Stimulated activated CD4-positive, alpha-beta T cell treated with anti-CD3 and anti-CD28 coated beads, Interleukin-1b, Interleukin-23, amount 100 ng/mL, for 1 hour (primary cell): ENCODE measurements around the gene RNASE12.
"Not testable (repeated sequence)": the region's sequence is repeated elsewhere in the genome, so short reads cannot be mapped to it uniquely, and the experiment has no call there.

Source experiments
- DNase-seq, 2 donors: peaks; one replicate each; pipeline ENCODE4 v3.0.0-alpha.2; 2020; ENCODE audit warnings: low read depth in 2 of 2

The RNASE12 gene, protein sequence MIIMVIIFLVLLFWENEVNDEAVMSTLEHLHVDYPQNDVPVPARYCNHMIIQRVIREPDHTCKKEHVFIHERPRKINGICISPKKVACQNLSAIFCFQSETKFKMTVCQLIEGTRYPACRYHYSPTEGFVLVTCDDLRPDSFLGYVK

DNA sequence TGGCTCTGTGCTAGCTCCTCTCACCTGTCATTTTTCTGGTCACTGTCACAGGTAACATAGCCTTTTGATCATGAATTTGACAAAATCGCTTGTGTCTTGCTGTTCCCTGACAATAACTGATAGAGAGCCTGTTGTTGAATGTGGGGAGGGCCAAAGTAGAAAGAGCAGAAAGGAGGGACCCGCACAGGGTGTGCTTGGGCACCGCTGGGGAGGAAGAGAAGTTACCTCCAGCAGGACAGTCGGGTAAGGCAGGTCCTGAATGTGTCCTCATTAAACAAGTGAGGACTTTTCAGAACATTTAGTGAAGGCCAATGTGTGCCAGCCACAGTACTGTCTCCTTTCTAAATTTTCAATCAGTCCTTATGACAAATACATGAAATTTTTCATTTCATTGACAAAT lies at the start of gene RNASE12:
Gene RNASE12, minus strand, starts transcription at position 142 of the 400 bp plus-strand sequence. CDS start 653 bp downstream, outside the sequence.
- DNase-seq, result no peak

DNA sequence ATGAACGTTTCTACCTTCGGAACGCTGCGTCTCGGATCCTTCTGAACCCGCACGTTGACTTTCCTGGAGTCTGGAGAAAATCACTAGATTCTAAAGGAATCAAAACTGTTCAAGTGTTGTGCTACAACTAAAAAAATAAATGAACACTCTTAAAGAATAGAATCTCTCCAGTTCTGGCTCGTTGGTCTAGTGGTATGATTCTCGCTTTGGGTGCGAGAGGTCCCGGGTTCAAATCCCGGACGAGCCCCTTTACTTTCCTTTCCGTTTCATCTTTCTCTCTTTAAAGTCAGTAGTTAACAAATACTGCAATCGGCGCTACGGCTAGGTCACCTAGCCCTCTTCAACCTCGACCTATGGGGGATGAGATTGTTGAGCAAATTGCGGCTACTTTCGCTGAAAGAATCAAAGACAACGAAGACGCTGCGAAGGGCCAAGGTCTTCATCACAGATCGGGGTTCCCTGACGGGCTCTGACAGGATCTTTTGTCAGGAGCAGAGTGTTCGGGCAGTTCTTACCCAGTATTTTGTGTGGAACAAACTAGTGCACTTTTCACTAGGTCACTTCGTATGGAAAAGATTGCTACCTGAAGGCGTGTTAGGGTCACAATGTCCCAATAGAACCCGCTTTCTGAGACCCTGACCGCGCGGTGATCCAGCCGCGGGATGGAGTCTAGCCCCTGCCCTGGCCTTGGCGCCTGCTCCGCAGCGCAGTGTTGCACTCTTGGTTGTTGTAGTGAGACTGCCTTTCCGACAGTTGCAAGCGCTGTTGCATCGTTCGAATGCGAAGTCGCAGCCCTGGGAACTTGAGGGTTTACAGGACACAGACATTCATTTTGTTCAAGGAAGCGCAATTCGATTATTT lies 41.9 kb upstream of the RNASE12 start:
- DNase-seq, result peak in 1 of 2 donors; percentile 44

DNA sequence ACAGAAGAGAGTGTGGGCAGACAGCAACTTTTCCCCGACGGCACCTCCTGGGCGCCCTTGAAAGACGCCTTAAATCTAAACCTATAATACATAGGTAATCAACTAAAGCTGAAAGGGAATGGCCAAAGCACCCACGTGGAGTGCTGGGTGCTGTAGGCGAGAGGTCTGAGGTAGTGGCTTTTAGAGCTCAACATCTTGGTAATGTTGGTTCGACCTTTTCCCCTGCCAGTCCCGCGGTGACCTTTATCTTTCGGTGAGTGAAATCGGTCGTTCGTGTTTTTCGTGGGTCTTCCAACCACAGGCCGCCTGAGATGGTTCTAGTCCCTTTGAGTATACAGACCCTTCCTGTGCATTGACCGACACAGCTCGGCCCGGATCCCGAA lies 41.3 kb upstream of the RNASE12 start:
- no peak for DNase-seq

DNA sequence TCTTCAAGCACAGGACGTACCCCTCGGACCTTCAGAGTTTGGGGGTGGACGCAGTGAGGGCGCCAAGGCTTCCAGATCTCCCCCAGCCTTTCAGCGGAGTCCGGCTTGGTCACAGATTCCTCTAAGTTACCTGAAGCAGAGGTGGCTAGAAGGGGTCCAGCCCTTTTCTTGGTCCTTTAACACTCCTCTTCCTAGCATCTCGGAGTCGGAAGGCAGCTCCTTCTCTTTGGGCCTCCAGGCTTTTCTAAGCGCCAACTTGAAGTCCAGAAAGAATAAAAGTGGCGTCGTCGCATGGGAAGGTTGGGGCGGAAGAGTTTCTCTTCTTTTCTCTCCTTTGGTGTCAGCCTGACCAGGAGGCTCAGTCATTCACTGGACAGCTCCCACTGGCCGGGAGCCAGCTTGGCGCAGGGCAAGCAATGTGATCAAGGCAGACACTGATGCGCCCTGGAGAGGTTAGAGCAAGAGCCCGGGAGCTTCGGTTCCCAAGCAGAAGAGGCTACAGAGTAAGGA lies 40.8 kb upstream of the RNASE12 start:
- no peak for DNase-seq

GRCh38 chr14:20631023-20631879 lies 40.1 kb upstream of the RNASE12 start:
- DNase-seq, result no peak

DNA sequence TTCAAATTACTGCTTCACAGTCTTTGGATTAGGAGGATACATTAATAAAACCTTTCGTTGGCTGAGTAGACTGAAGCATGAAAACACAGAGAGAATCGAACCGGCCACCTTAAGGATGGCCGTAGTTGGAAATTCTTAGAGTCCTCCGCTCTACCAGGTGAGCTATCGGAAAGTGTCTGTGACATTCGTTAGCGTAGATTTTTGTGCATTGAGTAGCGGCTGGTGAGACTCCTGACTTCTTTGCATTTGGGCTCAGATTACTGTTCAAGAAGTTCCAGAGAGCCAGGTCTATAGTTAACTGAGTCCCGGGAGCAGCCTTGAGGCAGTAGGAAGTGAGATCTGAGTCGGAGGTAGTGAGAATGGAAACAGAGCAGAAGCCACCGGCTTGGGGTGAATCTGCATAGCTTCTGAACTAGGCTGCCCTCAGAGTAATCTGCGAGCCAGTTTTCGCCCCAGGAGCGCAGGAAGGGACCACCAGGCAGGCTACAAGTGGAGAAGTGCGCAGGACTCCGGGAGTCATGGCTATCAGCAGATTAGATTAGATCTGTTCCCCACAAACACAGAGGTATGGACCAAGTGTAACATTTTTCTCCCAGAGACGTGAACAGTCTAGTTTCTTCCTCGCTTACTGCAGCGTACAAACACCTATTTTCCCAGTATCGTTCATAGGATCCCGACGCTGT lies 39.3 kb upstream of the RNASE12 start:
- DNase-seq, result no peak

DNA sequence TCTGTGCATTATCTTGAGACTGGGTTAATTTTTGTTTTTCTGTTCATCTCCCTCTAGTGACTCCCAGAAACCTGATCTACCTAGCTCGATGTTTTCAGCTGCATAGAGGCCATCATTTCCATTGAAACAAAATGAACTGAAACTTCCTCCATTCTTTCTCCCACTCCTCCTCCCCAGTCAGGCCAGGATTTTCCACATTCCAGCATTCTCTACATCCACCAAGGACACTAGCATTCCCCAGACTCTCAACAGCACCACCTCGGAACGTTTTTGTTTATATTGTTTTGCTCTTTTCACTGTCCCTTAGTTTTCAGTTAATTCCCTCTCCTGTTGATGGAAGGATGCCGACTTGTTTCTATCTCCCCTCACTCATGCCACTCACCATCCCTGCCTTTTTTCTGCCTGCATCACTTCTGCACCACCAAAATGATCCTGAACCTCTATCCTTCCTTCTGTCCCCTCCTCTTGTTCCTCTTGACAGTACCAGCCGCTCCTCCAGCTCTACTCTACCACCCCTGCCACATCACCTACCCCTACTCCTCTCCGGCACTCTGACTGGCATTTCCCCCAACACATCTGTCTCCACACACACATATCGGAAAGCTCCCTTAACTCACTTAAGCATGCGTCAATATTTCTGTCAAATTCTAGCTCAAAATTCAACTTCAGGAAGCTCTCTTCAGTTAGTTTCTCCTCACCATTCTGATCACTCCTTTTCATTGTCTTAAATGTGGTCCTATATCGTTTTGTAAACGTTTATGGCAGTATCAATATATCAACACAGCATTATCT lies 37.1 kb upstream of the RNASE12 start:
- no peak for DNase-seq

DNA sequence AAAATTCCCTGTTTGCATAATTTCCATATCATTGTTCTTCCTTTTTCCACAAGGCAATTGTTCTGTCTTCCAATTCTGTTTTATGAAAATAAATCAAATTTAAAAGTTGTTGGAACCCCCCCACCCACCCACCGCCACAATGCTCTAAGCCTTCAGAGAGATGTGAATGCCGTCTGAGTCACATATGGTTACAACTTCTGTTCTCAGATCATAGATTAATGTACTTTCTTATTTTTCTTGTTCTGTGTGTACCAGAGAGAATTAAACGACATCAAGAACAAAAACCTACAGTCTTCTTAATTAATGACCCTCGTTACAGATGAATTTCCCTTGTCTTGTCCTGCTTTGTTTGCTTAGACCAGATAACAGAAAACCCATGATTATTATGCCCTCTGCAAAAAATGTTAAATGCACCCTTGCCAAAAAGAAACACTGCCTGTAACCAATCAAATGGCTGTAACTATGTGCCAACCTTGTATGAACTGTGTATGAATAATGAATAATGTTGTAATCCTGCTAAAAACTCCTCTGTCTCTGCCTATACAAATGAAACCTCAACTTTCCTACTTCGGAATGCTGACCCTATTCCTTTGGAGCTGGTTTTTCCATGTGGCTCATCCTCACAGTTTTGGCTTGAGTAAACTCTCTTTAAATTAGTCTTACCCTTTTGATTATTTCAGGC lies 36.3 kb upstream of the RNASE12 start:
- no peak for DNase-seq

DNA sequence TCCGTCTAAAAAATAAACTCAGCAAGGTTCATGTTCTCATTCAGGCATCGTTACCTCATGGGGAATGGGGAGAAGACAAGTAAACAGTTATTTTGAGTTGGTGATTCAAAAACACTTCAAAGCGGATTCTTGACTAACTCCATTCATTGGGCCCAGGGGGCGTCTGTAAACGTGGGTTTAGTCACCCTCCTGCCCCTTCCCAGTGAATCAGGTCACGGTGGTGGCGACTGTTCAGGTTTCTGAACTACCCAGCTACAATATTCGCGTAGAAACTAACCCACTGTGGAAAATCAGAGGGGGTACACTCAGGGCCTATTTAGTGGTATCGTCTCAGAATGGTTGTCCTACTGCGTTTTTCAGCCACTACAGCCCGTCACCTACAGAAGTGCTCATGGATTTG lies 35.1 kb upstream of the RNASE12 start:
- no peak for DNase-seq

- no peak for DNase-seq
These were observed 33.4 kb upstream of the RNASE12 start for GRCh38 chr14:20624495-20625070.

DNA sequence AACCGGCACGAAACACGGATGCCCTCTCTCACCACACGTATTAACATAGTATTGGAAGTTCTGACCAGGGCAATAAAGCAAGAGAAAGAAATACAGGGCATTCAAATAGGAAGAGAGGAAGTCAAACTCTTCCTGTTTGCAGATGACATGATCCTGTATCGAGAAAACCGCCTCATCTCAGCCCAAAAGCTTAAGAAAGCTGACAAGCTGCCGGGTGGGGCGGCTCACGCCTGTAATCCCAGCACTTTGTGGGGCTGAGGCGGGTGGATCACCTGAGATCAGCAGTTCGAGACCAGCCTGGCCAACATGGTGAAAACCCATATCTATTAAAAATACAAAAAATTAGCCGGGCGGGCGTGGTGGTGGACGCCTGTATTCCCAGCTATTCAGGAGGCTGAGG lies 32.6 kb upstream of the RNASE12 start:
- no peak for DNase-seq

DNA sequence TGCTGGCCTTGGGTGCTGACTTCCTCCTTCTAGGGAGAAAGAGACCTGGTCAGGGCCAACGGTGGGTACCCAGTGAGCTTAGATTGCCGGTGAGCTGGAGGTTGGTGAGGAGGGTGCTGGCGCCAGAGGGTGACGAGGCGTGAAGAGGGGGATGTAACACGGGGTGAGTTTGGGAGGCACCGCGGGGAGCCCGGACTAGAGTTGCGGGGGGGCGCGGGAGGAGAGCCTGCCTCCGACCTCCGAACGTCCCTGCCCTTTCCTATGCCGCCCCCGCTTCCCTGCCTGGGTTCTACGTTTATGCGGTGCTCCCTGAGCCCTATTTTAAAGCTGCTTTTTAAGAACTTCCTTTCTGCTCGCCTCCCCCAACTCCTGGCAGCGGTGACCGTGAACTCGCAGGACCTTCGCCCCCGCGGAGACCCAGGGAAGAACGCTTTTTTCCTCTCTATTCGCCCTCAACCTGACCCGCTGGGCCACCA lies 31.7 kb upstream of the RNASE12 start:
- DNase-seq, result no peak

DNA sequence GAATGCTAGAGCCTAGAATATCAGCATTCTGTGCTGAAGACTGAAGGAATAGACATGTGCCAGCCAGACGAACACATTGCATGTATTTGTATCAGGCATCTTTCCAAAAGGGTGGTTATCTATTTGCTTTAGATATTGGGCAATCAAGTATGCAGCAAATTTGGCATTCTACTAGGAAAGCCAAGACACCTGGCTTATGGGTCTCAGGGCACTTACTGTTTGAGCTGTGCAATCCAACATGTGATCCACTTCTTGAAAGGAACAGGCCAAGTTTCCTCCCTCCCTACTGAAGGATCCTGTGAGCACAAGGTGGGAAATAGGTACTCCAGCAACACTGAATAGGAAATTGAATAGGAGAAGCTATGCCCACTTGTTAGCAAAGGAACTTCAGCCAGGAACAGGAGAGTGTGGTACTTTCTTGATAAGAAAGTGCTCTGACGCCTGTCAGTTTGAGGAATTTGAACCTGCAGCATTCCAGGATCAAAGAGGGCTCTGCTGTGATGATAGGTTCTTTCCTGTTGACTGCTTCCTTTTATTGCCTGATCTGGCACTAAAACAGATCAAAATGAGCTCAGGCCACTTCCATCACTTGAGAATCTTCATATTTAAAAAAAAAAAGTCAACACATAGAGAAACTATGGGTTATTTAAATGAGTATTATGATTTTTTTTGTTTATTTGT lies 29.8 kb upstream of the RNASE12 start:
- no peak for DNase-seq

- not testable (repeated sequence) for DNase-seq
These were observed 28.5 kb upstream of the RNASE12 start for GRCh38 chr14:20619688-20620087.

GRCh38 chr14:20618271-20618749 lies 27.1 kb upstream of the RNASE12 start:
- no peak for DNase-seq

- DNase-seq, result no peak
These were observed 26.2 kb upstream of the RNASE12 start for GRCh38 chr14:20617138-20618003.

GRCh38 chr14:20615996-20616395 lies 24.8 kb upstream of the RNASE12 start:
- DNase-seq, result no peak
